T follicular helper cell (primary cell): ENCODE results near the gene DLX1.

ENCODE experiments used
- DNase-seq: peaks from one replicate; pipeline ENCODE4 v3.0.0-alpha.2; 2020; ENCODE audit warnings: low read depth

The DLX1 gene

DNA sequence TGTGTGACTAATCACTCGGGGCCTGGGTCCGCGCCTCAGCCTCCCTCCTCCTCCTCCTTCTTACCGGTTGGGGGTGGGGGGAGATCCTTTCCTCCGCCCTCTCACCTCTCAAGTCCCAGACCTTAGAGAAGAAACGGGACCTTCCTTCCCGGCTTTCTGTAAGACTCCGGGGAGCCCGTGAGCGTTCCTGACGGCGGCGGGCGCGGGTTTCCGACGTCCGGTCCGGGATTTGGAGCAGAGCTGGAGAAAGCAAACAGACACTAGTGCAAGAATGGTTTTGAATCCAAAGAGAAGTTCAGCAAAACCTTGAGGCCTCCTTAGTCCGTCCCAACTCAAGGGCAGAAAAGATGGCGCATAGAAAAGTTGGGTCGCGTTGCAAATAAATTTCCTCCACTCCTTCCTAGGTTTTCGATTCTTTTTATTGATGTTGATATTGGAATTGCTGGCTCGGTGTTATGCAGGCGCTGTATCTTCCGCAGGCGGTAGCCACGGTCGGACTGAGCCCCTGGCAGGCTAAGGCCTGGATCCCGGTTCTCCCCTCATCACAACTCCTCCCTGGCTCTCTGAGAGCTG is 2.0 kb downstream of the DLX1 start:
- no peak for DNase-seq

DNA sequence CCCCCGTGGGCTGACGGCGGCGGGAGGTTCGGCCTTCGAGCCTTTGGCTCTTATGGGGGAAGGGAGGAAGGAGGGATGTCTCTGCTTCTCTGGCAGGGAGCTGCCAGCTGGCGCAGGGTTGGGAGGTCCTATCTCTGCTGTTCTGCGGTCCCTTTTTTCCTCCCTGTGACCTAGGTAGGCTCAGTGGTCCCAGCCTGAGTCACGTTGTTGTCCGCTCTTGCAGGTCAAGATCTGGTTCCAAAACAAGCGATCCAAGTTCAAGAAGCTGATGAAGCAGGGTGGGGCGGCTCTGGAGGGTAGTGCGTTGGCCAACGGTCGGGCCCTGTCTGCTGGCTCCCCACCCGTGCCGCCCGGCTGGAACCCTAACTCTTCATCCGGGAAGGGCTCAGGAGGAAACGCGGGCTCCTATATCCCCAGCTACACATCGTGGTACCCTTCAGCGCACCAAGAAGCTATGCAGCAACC is 2.5 kb downstream of the DLX1 start:
- DNase-seq = no peak

DNA sequence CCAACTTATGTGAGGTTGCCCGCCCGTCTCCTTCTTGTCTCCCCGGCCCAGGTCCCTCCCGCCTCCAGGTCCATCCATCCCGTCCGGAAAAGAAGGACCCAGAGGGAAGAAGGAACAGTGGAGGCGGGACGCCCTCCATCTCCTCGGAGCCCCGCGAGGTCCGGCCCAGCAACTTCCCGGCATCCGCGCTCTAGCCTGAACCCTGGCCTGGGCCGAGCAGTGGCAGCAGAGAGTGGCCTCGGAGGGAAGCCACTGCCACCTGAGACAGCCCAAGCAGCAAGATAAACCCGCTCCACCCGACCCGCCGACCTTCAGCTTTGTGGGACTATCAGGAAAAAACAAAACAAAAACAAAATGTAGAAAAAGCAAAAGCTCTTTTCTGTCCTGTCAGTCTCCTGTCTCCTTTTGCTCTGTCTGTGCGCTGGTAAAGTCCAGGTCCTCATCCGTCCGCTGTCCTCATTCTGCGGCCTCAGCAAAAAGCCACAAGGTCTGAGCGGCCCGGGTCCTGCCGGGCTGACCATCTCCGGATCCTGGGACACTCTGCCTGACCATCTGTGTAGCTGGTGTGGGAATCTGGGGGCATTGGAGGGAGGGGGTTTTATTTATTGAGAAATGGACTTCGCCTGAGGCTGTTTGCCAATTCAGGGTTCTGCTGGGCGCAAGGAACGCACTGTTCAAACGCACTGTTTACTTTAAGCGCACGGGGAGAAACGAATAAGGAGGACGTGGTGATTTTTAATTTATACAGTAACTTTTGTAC is 3.1 kb downstream of the DLX1 start:
- DNase-seq = no peak

- no peak for DNase-seq
Observed at GRCh38 chr2:172089005-172089504, 3.7 kb downstream of the DLX1 start.

DNA sequence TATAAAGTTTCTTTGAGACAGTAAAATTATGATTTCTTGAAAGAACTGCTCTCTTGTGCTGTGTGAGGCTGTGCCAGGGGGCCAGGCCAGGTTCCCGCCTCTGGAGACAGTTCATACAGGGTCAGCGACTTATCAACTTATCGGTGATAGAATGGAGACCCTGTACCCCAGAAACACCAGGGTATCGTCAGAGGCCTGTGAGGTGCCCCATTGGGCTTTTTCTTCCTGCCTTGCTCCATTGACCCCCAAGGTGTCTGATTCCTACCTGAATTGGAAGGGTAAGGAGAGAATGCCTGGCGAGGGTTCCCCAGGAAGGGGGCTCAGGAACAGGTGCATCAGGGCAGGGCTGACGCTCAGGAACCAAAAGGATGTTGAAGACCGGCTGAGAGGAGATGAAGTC is 4.3 kb downstream of the DLX1 start:
- DNase-seq = no peak

GRCh38 chr2:172090044-172090961 is 5.0 kb downstream of the DLX1 start:
- DNase-seq = no peak

- DNase-seq = no peak
Observed at GRCh38 chr2:172091000-172091641, 5.8 kb downstream of the DLX1 start.

- no peak for DNase-seq
Observed at GRCh38 chr2:172091761-172092566, 6.7 kb downstream of the DLX1 start.

- no peak for DNase-seq
Observed at GRCh38 chr2:172092716-172093415, 7.6 kb downstream of the DLX1 start.

- DNase-seq = no peak
Observed at GRCh38 chr2:172093416-172094293, 8.3 kb downstream of the DLX1 start.

DNA sequence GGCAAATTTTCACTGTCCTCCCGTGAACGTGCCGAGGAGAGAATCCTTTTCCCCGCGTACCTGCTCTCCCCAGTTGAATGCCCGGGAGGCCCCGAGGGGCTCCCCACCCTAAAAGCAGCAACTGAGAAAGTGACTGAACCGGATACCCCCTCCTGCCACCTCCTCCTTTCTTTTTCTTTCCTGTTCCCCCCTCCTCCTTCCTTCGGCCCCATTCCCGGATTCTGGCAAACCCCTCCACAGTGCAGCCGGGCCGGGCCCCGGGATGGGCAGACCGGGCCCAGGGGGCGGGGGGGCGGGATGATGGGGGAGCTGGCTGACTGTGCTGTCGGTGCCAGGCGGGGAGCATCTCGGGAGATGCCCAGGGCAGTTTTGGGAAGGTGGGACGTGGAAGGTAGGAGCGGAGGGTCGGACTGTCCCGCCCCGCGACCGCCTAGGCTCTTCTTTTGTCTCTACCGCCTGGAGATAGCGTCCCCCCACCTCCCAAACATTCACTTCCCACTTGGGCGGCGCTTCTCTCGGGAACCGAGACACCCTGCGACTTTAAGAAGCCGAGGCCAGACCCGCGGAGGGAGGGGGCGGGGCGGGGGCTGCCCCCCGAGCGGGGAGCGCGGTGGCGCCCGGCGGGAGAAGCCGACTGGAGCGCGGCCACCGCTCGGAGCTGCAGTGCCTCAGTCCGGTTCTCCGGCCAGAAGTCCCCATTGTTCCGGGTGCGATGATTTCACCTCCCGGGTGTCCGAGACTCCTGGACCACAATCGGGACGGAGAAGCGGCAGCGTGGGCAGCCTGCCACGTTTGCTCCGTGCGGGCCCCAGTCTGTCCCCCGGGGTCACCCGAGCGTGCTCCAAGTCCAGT is 9.2 kb downstream of the DLX1 start:
- no peak for DNase-seq

GRCh38 chr2:172095146-172095904 is 10.0 kb downstream of the DLX1 start:
- peak; percentile 69 for DNase-seq

GRCh38 chr2:172095905-172096625 is 10.8 kb downstream of the DLX1 start:
- DNase-seq = no peak

DNA sequence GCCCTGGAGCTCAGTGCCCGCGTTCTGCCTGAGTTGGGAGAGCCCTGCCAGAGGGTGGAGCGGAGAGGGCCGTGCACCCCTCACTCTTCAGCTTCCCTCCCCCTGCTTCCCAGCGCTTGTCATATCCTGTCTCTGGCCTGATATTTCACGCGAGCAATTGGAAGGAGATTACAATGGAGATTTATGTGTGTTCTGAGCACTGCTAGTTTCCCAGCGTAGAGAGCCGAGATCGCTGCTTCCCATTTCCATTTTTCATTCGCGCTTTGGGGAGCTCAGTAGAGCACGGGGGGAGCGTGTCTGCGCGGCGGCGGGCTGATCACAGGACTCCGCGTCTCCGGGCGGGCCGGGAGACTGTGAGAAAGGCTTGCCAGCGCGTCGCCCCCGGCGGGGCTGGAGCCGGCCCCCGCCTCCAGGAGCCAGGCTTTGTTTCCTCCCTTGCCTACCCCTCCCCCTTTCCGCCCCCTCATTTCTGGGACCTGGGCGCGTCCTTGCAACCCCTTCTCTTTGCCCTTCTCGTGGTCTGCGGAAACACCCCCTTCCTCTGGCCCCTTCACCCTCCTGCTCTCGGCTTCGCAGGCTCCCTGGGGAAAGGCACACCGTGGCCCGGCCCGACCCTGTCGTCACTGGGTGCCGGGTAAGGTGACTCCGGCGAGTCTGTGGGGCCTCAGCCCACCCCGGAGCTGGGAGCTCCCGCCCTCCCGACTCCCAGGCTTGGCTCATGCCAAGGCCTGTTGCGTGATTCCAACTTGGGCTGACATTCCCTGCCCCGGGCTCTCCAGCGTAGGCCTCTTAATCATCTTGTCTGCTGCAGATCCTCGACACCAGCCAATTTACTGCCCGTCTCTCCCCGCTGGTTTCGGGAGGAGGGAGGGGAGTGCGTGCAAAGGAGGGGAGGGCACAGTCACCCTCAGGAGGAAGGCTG is 11.6 kb downstream of the DLX1 start:
- no peak for DNase-seq

- no peak for DNase-seq
Observed at GRCh38 chr2:172097557-172098131, 12.3 kb downstream of the DLX1 start.

GRCh38 chr2:172098287-172098649 is 13.0 kb downstream of the DLX1 start:
- no peak for DNase-seq
